Measurements from ENCODE around the gene TMEM94. TPM values are rescaled to one million over a fixed set of nuclear protein-coding genes. Genes with fewer than 3 reads are reported as not detected.

Gene TMEM94
- total and polyA plus RNA-seq, 2 of the 13 experiments (the other 11 are each of a cell fraction or from before 2014, with no cell fraction given) = 32.6 to 134 TPM

DNA sequence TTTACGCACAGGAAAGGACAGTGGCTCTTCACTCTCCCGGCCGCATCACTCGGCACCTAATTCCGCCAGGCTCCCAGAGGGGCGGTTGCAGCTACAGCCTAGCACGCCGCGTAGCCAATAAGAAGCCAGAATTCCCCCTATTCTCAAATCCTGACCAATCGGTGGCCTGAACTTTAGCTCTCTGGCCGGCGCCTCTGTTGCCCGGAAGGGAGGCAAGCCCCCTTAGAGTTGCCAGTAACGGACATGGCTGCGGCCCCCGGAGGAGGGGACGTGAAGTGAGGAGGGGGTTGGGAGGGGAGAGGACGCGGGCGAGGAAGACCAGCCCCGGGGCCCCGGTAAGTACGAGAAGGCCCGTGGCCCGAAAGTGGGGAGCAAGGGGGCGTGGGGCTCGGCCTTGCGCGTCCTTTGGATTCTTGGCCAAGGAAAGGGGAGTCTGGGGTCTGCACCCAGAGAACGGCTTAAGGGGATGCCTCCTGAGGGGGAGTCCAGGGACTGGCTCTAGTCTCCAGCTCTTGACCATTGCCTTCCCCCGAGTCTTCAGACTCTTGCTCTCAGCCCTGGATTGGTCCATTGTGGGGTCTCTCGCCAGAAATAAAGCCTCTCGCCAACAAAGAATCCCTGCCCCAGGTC is at the start of gene TMEM94 (continued):
- TF ChIP-seq AGO2 (optimal IDR thresholded peaks at IDR 0.05; ENCODE audit: low read depth, low read length) = peak; percentile 37
- no peak; the same call in 1 of the 2 replicates for TF ChIP-seq ZSCAN5A (CRISPR knock-in tag; IDR thresholded peaks at IDR 0.05; ENCODE audit: borderline replicate concordance)
- peak; percentile 100 for TF ChIP-seq PCBP1 (IDR thresholded peaks at IDR 0.05; ENCODE audit: borderline replicate concordance, low read depth, low read length)
- TF ChIP-seq, protein P1, sequence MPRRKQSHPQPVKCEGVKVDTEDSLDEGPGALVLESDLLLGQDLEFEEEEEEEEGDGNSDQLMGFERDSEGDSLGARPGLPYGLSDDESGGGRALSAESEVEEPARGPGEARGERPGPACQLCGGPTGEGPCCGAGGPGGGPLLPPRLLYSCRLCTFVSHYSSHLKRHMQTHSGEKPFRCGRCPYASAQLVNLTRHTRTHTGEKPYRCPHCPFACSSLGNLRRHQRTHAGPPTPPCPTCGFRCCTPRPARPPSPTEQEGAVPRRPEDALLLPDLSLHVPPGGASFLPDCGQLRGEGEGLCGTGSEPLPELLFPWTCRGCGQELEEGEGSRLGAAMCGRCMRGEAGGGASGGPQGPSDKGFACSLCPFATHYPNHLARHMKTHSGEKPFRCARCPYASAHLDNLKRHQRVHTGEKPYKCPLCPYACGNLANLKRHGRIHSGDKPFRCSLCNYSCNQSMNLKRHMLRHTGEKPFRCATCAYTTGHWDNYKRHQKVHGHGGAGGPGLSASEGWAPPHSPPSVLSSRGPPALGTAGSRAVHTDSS (CRISPR knock-in tag; conservative IDR thresholded peaks at IDR 0.05) = no peak
- no peak for TF ChIP-seq SYNCRIP (IDR thresholded peaks at IDR 0.05; ENCODE audit: insufficient read depth, low read depth, low read length)
- no peak for TF ChIP-seq REXO4 (CRISPR knock-in tag; IDR thresholded peaks at IDR 0.05; ENCODE audit: borderline replicate concordance)
- TF ChIP-seq, protein P2, sequence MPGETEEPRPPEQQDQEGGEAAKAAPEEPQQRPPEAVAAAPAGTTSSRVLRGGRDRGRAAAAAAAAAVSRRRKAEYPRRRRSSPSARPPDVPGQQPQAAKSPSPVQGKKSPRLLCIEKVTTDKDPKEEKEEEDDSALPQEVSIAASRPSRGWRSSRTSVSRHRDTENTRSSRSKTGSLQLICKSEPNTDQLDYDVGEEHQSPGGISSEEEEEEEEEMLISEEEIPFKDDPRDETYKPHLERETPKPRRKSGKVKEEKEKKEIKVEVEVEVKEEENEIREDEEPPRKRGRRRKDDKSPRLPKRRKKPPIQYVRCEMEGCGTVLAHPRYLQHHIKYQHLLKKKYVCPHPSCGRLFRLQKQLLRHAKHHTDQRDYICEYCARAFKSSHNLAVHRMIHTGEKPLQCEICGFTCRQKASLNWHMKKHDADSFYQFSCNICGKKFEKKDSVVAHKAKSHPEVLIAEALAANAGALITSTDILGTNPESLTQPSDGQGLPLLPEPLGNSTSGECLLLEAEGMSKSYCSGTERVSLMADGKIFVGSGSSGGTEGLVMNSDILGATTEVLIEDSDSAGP (CRISPR knock-in tag; IDR thresholded peaks at IDR 0.05; ENCODE audit: borderline replicate concordance) = peak; percentile 78; the same call in 1 of the 2 replicates
- TF ChIP-seq, protein P3, sequence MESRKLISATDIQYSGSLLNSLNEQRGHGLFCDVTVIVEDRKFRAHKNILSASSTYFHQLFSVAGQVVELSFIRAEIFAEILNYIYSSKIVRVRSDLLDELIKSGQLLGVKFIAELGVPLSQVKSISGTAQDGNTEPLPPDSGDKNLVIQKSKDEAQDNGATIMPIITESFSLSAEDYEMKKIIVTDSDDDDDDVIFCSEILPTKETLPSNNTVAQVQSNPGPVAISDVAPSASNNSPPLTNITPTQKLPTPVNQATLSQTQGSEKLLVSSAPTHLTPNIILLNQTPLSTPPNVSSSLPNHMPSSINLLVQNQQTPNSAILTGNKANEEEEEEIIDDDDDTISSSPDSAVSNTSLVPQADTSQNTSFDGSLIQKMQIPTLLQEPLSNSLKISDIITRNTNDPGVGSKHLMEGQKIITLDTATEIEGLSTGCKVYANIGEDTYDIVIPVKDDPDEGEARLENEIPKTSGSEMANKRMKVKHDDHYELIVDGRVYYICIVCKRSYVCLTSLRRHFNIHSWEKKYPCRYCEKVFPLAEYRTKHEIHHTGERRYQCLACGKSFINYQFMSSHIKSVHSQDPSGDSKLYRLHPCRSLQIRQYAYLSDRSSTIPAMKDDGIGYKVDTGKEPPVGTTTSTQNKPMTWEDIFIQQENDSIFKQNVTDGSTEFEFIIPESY (CRISPR knock-in tag; IDR thresholded peaks at IDR 0.05) = no peak
- peak; percentile 82 for TF ChIP-seq CREB1 (IDR thresholded peaks at IDR 0.05)
- TF ChIP-seq CREB1 (CRISPR knock-in tag; IDR thresholded peaks at IDR 0.05) = peak; percentile 91
- peak; percentile 79 for TF ChIP-seq ZFY (CRISPR knock-in tag; IDR thresholded peaks at IDR 0.05)
- TF ChIP-seq EHMT2 (IDR thresholded peaks at IDR 0.05; ENCODE audit: borderline replicate concordance, low read depth, low read length) = no peak
- peak; percentile 64 for TF ChIP-seq ZNF138 (CRISPR knock-in tag; IDR thresholded peaks at IDR 0.05; ENCODE audit: low read depth)
- TF ChIP-seq AFF4 (CRISPR knock-in tag; IDR thresholded peaks at IDR 0.05) = 0 out of 2 replicates have a peak, but pooled peaks have one; percentile 42

Data from HepG2 (cell line).